ENCODE data around the gene RNASE12. TPM values are rescaled to one million over a fixed set of nuclear protein-coding genes. Genes with fewer than 3 reads are reported as not detected.

RNASE12 gene
- total and polyA plus RNA-seq, 9 of the 15 experiments (the other 6 are each of a cell fraction or from before 2014, with no cell fraction given): 0.24 TPM; not detected in 8

DNA sequence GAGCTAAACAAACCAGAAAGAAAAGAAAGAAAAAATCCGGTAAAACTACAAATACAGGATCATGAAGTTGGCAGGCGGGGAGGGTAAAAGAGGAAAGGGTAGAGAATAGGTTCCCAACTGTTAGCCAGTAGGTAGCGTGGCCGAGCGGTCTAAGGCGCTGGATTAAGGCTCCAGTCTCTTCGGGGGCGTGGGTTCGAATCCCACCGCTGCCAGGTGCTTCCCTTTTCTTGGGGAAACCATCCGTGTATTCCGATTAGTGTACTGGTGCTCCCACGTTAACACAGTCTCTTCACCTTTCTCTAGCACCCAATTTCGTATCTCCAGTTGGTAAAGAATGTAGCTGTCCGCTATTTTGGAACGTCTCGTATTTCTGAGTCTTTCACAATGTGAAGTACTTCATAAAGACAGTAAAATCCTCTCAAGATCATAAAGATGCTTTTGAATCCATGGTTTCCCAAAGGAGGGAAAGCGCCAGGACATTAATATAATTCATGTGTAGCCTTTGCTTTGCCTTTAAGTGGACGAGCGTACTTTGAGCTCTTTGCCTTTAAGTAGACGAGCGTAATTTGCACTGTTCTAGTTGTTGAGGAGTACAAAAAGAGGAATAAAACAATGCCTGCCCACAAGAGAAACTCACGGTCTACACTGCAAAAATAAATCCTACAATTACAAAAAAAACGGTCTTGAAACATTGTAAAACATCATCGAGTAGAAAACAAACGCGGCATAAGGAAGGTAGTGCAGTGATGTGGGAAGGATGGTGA, 19.0 kb upstream of the RNASE12 start (continued):
- no peak for TF ChIP-seq XRCC5 (IDR thresholded peaks at IDR 0.05; ENCODE audit: low read depth, low read length)
- TF ChIP-seq DNMT1 (IDR thresholded peaks at IDR 0.05): no peak
- no peak for TF ChIP-seq GTF2E2 (tag; IDR thresholded peaks at IDR 0.05)
- TF ChIP-seq, protein P1, sequence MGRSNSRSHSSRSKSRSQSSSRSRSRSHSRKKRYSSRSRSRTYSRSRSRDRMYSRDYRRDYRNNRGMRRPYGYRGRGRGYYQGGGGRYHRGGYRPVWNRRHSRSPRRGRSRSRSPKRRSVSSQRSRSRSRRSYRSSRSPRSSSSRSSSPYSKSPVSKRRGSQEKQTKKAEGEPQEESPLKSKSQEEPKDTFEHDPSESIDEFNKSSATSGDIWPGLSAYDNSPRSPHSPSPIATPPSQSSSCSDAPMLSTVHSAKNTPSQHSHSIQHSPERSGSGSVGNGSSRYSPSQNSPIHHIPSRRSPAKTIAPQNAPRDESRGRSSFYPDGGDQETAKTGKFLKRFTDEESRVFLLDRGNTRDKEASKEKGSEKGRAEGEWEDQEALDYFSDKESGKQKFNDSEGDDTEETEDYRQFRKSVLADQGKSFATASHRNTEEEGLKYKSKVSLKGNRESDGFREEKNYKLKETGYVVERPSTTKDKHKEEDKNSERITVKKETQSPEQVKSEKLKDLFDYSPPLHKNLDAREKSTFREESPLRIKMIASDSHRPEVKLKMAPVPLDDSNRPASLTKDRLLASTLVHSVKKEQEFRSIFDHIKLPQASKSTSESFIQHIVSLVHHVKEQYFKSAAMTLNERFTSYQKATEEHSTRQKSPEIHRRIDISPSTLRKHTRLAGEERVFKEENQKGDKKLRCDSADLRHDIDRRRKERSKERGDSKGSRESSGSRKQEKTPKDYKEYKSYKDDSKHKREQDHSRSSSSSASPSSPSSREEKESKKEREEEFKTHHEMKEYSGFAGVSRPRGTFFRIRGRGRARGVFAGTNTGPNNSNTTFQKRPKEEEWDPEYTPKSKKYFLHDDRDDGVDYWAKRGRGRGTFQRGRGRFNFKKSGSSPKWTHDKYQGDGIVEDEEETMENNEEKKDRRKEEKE (IDR thresholded peaks at IDR 0.05; ENCODE audit: borderline replicate concordance in 1 of 2, control insufficient read depth in 1 of 2, low read depth in 2 of 2, low read length in 1 of 2): 0 out of 4 replicates have a peak, but pooled peaks of 1 of the 2 experiments have one; percentile 42
- no peak for TF ChIP-seq ZNF778 (CRISPR knock-in tag; IDR thresholded peaks at IDR 0.05)
- no peak; the same call in 1 of the 2 replicates for TF ChIP-seq HMGXB4 (CRISPR knock-in tag; IDR thresholded peaks at IDR 0.05)
- TF ChIP-seq SREBF2 (CRISPR knock-in tag; IDR thresholded peaks at IDR 0.05): no peak
- TF ChIP-seq, protein P2, sequence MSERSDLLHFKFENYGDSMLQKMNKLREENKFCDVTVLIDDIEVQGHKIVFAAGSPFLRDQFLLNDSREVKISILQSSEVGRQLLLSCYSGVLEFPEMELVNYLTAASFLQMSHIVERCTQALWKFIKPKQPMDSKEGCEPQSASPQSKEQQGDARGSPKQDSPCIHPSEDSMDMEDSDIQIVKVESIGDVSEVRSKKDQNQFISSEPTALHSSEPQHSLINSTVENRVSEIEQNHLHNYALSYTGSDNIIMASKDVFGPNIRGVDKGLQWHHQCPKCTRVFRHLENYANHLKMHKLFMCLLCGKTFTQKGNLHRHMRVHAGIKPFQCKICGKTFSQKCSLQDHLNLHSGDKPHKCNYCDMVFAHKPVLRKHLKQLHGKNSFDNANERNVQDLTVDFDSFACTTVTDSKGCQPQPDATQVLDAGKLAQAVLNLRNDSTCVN (CRISPR knock-in tag; IDR thresholded peaks at IDR 0.05): no peak
- no peak for TF ChIP-seq MECOM (CRISPR knock-in tag; IDR thresholded peaks at IDR 0.05)
- TF ChIP-seq RFX7 (CRISPR knock-in tag; IDR thresholded peaks at IDR 0.05): no peak
- TF ChIP-seq, protein P3, sequence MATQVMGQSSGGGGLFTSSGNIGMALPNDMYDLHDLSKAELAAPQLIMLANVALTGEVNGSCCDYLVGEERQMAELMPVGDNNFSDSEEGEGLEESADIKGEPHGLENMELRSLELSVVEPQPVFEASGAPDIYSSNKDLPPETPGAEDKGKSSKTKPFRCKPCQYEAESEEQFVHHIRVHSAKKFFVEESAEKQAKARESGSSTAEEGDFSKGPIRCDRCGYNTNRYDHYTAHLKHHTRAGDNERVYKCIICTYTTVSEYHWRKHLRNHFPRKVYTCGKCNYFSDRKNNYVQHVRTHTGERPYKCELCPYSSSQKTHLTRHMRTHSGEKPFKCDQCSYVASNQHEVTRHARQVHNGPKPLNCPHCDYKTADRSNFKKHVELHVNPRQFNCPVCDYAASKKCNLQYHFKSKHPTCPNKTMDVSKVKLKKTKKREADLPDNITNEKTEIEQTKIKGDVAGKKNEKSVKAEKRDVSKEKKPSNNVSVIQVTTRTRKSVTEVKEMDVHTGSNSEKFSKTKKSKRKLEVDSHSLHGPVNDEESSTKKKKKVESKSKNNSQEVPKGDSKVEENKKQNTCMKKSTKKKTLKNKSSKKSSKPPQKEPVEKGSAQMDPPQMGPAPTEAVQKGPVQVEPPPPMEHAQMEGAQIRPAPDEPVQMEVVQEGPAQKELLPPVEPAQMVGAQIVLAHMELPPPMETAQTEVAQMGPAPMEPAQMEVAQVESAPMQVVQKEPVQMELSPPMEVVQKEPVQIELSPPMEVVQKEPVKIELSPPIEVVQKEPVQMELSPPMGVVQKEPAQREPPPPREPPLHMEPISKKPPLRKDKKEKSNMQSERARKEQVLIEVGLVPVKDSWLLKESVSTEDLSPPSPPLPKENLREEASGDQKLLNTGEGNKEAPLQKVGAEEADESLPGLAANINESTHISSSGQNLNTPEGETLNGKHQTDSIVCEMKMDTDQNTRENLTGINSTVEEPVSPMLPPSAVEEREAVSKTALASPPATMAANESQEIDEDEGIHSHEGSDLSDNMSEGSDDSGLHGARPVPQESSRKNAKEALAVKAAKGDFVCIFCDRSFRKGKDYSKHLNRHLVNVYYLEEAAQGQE (IDR thresholded peaks at IDR 0.05; ENCODE audit: borderline replicate concordance): no peak
- TF ChIP-seq, protein P3 (CRISPR knock-in tag; IDR thresholded peaks at IDR 0.05; ENCODE audit: low read depth): no peak
- no peak for TF ChIP-seq MTA2 (IDR thresholded peaks at IDR 0.05; ENCODE audit: low read depth)

Data from K562 (cell line).